ENCODE results near the gene GALNT2. TPM values are rescaled to one million over a fixed set of nuclear protein-coding genes. Genes with fewer than 3 reads are reported as not detected.

GALNT2 gene
- total RNA-seq, 1 donor: 69.5 TPM

GRCh38 chr1:230179249-230179648 lies 112.2 kb downstream of the GALNT2 start:
- TF ChIP-seq CTCF (IDR thresholded peaks at IDR 0.05; ENCODE audit: insufficient read depth, low read depth, low read length): no peak
- H3K4me3 ChIP-seq (ENCODE audit: low read depth, low read length): no peak overlapping the region
- no peak for DNase-seq (ENCODE audit: low read depth)

- TF ChIP-seq CTCF (IDR thresholded peaks at IDR 0.05; ENCODE audit: insufficient read depth, low read depth, low read length): no peak
- DNase-seq (ENCODE audit: low read depth): no peak
- H3K4me3 ChIP-seq (ENCODE audit: low read depth, low read length): no peak overlapping the region
These were observed 118.3 kb downstream of the GALNT2 start for GRCh38 chr1:230185076-230186001.

- no peak for TF ChIP-seq CTCF (IDR thresholded peaks at IDR 0.05; ENCODE audit: insufficient read depth, low read depth, low read length)
- DNase-seq (ENCODE audit: low read depth): peak; percentile 75
- H3K4me3 ChIP-seq (ENCODE audit: low read depth, low read length): no peak overlapping the region
These were observed 119.2 kb downstream of the GALNT2 start for GRCh38 chr1:230186003-230186863.

GRCh38 chr1:230186874-230187273 lies 119.8 kb downstream of the GALNT2 start:
- DNase-seq (ENCODE audit: low read depth): no peak
- TF ChIP-seq CTCF (IDR thresholded peaks at IDR 0.05; ENCODE audit: insufficient read depth, low read depth, low read length): no peak
- no peak overlapping the region for H3K4me3 ChIP-seq (ENCODE audit: low read depth, low read length)

GRCh38 chr1:230187290-230187689 lies 120.3 kb downstream of the GALNT2 start:
- no peak overlapping the region for H3K4me3 ChIP-seq (ENCODE audit: low read depth, low read length)
- DNase-seq (ENCODE audit: low read depth): no peak
- no peak for TF ChIP-seq CTCF (IDR thresholded peaks at IDR 0.05; ENCODE audit: insufficient read depth, low read depth, low read length)

- H3K4me3 ChIP-seq (ENCODE audit: low read depth, low read length): no peak overlapping the region
- no peak for TF ChIP-seq CTCF (IDR thresholded peaks at IDR 0.05; ENCODE audit: insufficient read depth, low read depth, low read length)
- no peak for DNase-seq (ENCODE audit: low read depth)
These were observed 121.8 kb downstream of the GALNT2 start for GRCh38 chr1:230188826-230189225.
